T-cell (primary cell): Measurements from ENCODE around the gene PIK3R1. TPM values are rescaled to one million over a fixed set of nuclear protein-coding genes. Genes with fewer than 3 reads are reported as not detected.

Experiments
- ATAC-seq, 4 experiments: fragments of 200-7000 bp in 3 of 4; fragments of 150-1000 bp in 1 of 4; cut with Tn5 transposase; replicated peaks in 1 of 4; 1 replicate in 3 of 4; 2 replicates in 1 of 4; pipeline ENCODE4 v1.10.0; 2021; ENCODE audit warnings: moderate library complexity in 3 of 4, mild to moderate bottlenecking in 2 of 4, moderate number of reproducible peaks in 1 of 4
- CTCF ChIA-PET, 2 donors: fragments of 300-600 bp; sonication (Branson Sonifier 250); formaldehyde crosslinking; loops; one replicate each; lab custom pipeline; 2022; ENCODE audit warnings: antibody characterized with exemption in 2 of 2; lab: Charles Lee
- POLR2A ChIA-PET, 2 donors: fragments of 300-600 bp; sonication (Branson Sonifier 250); formaldehyde crosslinking; loops; one replicate each; lab custom pipeline; 2022; ENCODE audit warnings: antibody characterized with exemption in 2 of 2; lab: Charles Lee
- DNase-seq, 35 experiments: peaks; one replicate each; pipeline versions ENCODE4 v3.0.0 to v3.0.0-alpha.2; 2013 to 2023
- H3K27ac ChIP-seq: one replicate; pipeline ENCODE4 v1.5.1; 2013; ENCODE audit warnings: low read length
- H3K27me3 ChIP-seq, 2 experiments: replicated peaks in 1 of 2; 1 replicate in 1 of 2; 2 replicates in 1 of 2; pipeline versions ENCODE4 v1.6.1 to v1.7.0; 2013; ENCODE audit warnings: low read length in 1 of 2, mixed read lengths in 1 of 2; ENCODE audit not compliant: control insufficient read depth in 2 of 2, insufficient read depth in 2 of 2; ENCODE audit errors: extremely low read depth in 1 of 2
- H3K36me3 ChIP-seq, 2 donors: 1 replicate in 1 of 2; 2 replicates in 1 of 2; pipeline versions ENCODE4 v1.6.1 to v1.7.0; 2013; ENCODE audit warnings: low read length in 1 of 2; ENCODE audit not compliant: control insufficient read depth in 2 of 2, insufficient read depth in 1 of 2; ENCODE audit errors: extremely low read depth in 1 of 2
- H3K4me1 ChIP-seq, 2 experiments: 1 replicate in 1 of 2; 2 replicates in 1 of 2; pipeline versions ENCODE4 v1.6.1 to v1.7.0; 2013; ENCODE audit warnings: low read length in 2 of 2, mixed read lengths in 1 of 2; ENCODE audit not compliant: insufficient read depth in 2 of 2, control insufficient read depth in 1 of 2; ENCODE audit errors: extremely low read depth in 1 of 2
- H3K4me3 ChIP-seq, 2 donors: 1 replicate in 1 of 2; 2 replicates in 1 of 2; pipeline versions ENCODE4 v1.5.1 to v1.7.0; 2013; ENCODE audit warnings: mild to moderate bottlenecking in 2 of 2, low read length in 1 of 2, moderate library complexity in 1 of 2; ENCODE audit not compliant: control insufficient read depth in 1 of 2; ENCODE audit errors: extremely low read depth in 1 of 2
- H3K9me3 ChIP-seq: 2 replicates; pipeline ENCODE4 v1.7.0; 2013
- H3K27ac Mint-ChIP-seq, 2 donors: one replicate each; pipeline ENCODE4 v1.8.0; 2020 to 2021; ENCODE audit warnings: mild to moderate bottlenecking in 2 of 2, mixed read lengths in 2 of 2
- H3K27me3 Mint-ChIP-seq, 2 donors: one replicate each; pipeline ENCODE4 v1.8.0; 2021 to 2022; ENCODE audit warnings: mixed read lengths in 2 of 2
- H3K36me3 Mint-ChIP-seq: one replicate; pipeline ENCODE4 v1.8.0; 2021; ENCODE audit warnings: mixed read lengths
- H3K4me1 Mint-ChIP-seq, 3 donors: one replicate each; pipeline ENCODE4 v1.8.0; 2020 to 2022; ENCODE audit warnings: mixed read lengths in 3 of 3, mild to moderate bottlenecking in 1 of 3
- H3K4me3 Mint-ChIP-seq, 3 donors: one replicate each; pipeline ENCODE4 v1.8.0; 2020 to 2022; ENCODE audit warnings: mild to moderate bottlenecking in 3 of 3, mixed read lengths in 3 of 3, moderate library complexity in 3 of 3
- H3K9me3 Mint-ChIP-seq, 3 donors: one replicate each; pipeline ENCODE4 v1.8.0; 2020 to 2022; ENCODE audit warnings: mixed read lengths in 3 of 3
- WGBS: methylation state at CpG from one replicate; pipeline ENCODE4 v1.1.5; 2013; ENCODE audit warnings: missing lambda C conversion rate; ENCODE audit not compliant: insufficient coverage; 5-methylcytosine and 5-hydroxymethylcytosine counted together
- total RNA-seq, 35 experiments: library from RNA in 6 of 35; stranded (reverse) in 6 of 35; fragments of 120-200 nt in 1 of 35; gene quantifications; one replicate each; pipeline versions ENCODE4 v1.2.1 to v1.2.4 and lab custom pipeline; 2013 to 2026

The PIK3R1 gene
- total RNA-seq, 5 donors from 2014 or later (not counting 1 experiment from before 2014, with no cell fraction given) = 83.7 to 370 (median 105) TPM

GRCh38 chr5:68252673-68253623, 37.4 kb downstream of the PIK3R1 start:
- DNase-seq = peak in 25 of 35 experiments; percentile 10 to 71 (median 42)
- Mint-ChIP-seq H3K4me1 (peaks cover 90 to 96% (median 93%) of the 10 kb centered on the region in 3 donors), H3K36me3 (no peaks in the 10 kb centered on the region), H3K27me3 (no peaks in the 10 kb centered on the region), H3K4me3 (no peak overlapping the region), H3K9me3 (no peaks in the 10 kb centered on the region), H3K27ac (peak overlapping the region; percentile 84 to 95)
- H3K4me1 ChIP-seq = peaks cover 48 to 60% of the 10 kb centered on the region in 2 experiments
- H3K27me3 ChIP-seq = no peaks in the 10 kb centered on the region
- CTCF ChIA-PET = interaction anchor here (0.5 to 4.5 kb wide), 36 partner anchors 9 to 1946 kb away, joined by 3 to 35 read pairs (median 5); partner anchors contain the start of gene PIK3R1 (in 1 of the 2)
- WGBS = 56% methylated on average over 2 of the region's 6 CpGs
- H3K9me3 ChIP-seq = no peaks in the 10 kb centered on the region
- ATAC-seq = no peak
- POLR2A ChIA-PET = interaction anchor here (0.6 to 1.3 kb wide), 10 partner anchors 12 to 749 kb away, joined by 3 to 8 read pairs (median 3); partner anchors contain the start of gene PIK3R1 (in 1 of the 2)
- H3K27ac ChIP-seq = peak overlapping the region; percentile 58
- peaks cover 0 to 2% of the 10 kb centered on the region in 2 donors for H3K36me3 ChIP-seq
- H3K4me3 ChIP-seq = no peak overlapping the region

GRCh38 chr5:68253624-68254585, 38.3 kb downstream of the PIK3R1 start:
- no peak for DNase-seq
- ChIA-PET POLR2A (interaction anchor here (0.5 to 1.3 kb wide), 7 partner anchors 14 to 605 kb away, joined by 3 to 8 read pairs (median 3); partner anchors contain the start of gene PIK3R1 (in 1 of the 2)), CTCF (interaction anchor here (0.6 to 4.5 kb wide), 23 partner anchors 8 to 1947 kb away, joined by 3 to 35 read pairs (median 5); partner anchors contain the start of gene PIK3R1 (in 1 of the 2))
- Histone ChIP-seq H3K9me3 (no peaks in the 10 kb centered on the region), H3K4me3 (no peak overlapping the region), H3K27ac (peak overlapping the region; percentile 35), H3K36me3 (peaks cover 0 to 2% of the 10 kb centered on the region in 2 donors), H3K27me3 (no peaks in the 10 kb centered on the region), H3K4me1 (peaks cover 56 to 64% of the 10 kb centered on the region in 2 experiments)
- Mint-ChIP-seq H3K27me3 (no peaks in the 10 kb centered on the region), H3K36me3 (no peaks in the 10 kb centered on the region), H3K9me3 (no peaks in the 10 kb centered on the region), H3K4me1 (peaks cover 92 to 96% (median 96%) of the 10 kb centered on the region in 3 donors), H3K27ac (peak overlapping the region; percentile 84 to 95), H3K4me3 (peak overlapping the region in 1 of 3 donors; percentile 23)
- ATAC-seq = no peak
- WGBS = no CpG with 5 or more reads among the region's 6 CpGs

- H3K4me3 ChIP-seq = no peak overlapping the region
- no peaks in the 10 kb centered on the region for H3K9me3 ChIP-seq
- no peak for ATAC-seq
- H3K36me3 Mint-ChIP-seq = peaks cover 3% of the 10 kb centered on the region
- H3K27me3 ChIP-seq = no peaks in the 10 kb centered on the region
- peaks cover 0 to 2% of the 10 kb centered on the region in 2 donors for H3K36me3 ChIP-seq
- no peaks in the 10 kb centered on the region for H3K27me3 Mint-ChIP-seq
- peaks cover 90 to 96% (median 95%) of the 10 kb centered on the region in 3 donors for H3K4me1 Mint-ChIP-seq
- H3K9me3 Mint-ChIP-seq = no peaks in the 10 kb centered on the region
- WGBS = 67% methylated on average over 1 of the region's 1 CpG
- H3K27ac ChIP-seq = peak overlapping the region; percentile 65
- H3K27ac Mint-ChIP-seq = peak overlapping the region; percentile 84 to 95
- H3K4me1 ChIP-seq = peaks cover 59 to 60% of the 10 kb centered on the region in 2 experiments
- DNase-seq = no peak
- H3K4me3 Mint-ChIP-seq = peak overlapping the region in 2 of 3 donors; percentile 23 to 72
- POLR2A ChIA-PET = interaction anchor here (0.9 to 1.5 kb wide), 3 partner anchors 11 to 39 kb away, joined by 3 to 4 read pairs (median 4); partner anchors contain the start of gene PIK3R1 (in 2 of the 2)
- CTCF ChIA-PET = interaction anchor here (0.7 to 1.9 kb wide), 15 partner anchors 8 to 1177 kb away, joined by 3 to 19 read pairs (median 4); partner anchors contain the start of gene PIK3R1 (in 1 of the 2)
Observed at GRCh38 chr5:68254810-68255209, 39.3 kb downstream of the PIK3R1 start.

- no CpG with 5 or more reads among the region's 6 CpGs for WGBS
- H3K27me3 Mint-ChIP-seq = no peaks in the 10 kb centered on the region
- DNase-seq (peak in 17 of 35 experiments; percentile 11 to 71 (median 25)), ATAC-seq (peak; percentile 64 to 80 (median 78))
- Histone ChIP-seq H3K9me3 (no peaks in the 10 kb centered on the region), H3K27ac (peak overlapping the region; percentile 65), H3K4me1 (peaks cover 54 to 57% of the 10 kb centered on the region in 2 experiments), H3K27me3 (no peaks in the 10 kb centered on the region), H3K36me3 (peaks cover 0 to 2% of the 10 kb centered on the region in 2 donors), H3K4me3 (peak overlapping the region in 1 of 2 donors; percentile 19)
- peak overlapping the region; percentile 84 to 95 for H3K27ac Mint-ChIP-seq
- H3K4me3 Mint-ChIP-seq = peak overlapping the region; percentile 42 to 72 (median 66)
- H3K9me3 Mint-ChIP-seq = no peaks in the 10 kb centered on the region
- POLR2A ChIA-PET = interaction anchor here (0.9 to 1.5 kb wide), 3 partner anchors 12 to 40 kb away, joined by 3 to 4 read pairs (median 4); partner anchors contain the start of gene PIK3R1 (in 2 of the 2)
- H3K36me3 Mint-ChIP-seq = peaks cover 7% of the 10 kb centered on the region
- CTCF ChIA-PET = interaction anchor here (0.6 to 2.9 kb wide), 20 partner anchors 9 to 1177 kb away, joined by 3 to 19 read pairs (median 4); partner anchors contain the start of gene PIK3R1 (in 1 of the 2)
- H3K4me1 Mint-ChIP-seq = peaks cover 90 to 96% (median 95%) of the 10 kb centered on the region in 3 donors
Observed at GRCh38 chr5:68255305-68256120, 40.0 kb downstream of the PIK3R1 start.

GRCh38 chr5:68257210-68257609, 41.7 kb downstream of the PIK3R1 start:
- no peaks in the 10 kb centered on the region for H3K27me3 Mint-ChIP-seq
- WGBS = 100% methylated on average over 2 of the region's 3 CpGs
- Histone ChIP-seq H3K9me3 (no peaks in the 10 kb centered on the region), H3K27me3 (no peaks in the 10 kb centered on the region), H3K4me1 (peaks cover 42 to 46% of the 10 kb centered on the region in 2 experiments), H3K27ac (peak overlapping the region; percentile 65), H3K36me3 (peaks cover 0 to 2% of the 10 kb centered on the region in 2 donors), H3K4me3 (no peak overlapping the region)
- ATAC-seq = no peak
- H3K4me3 Mint-ChIP-seq = peak overlapping the region in 2 of 3 donors; percentile 41 to 47
- peaks cover 9% of the 10 kb centered on the region for H3K36me3 Mint-ChIP-seq
- peak overlapping the region; percentile 93 to 95 for H3K27ac Mint-ChIP-seq
- ChIA-PET CTCF (interaction anchor here (1.0 to 2.9 kb wide), 4 partner anchors 11 to 23 kb away, joined by 4 to 15 read pairs (median 8); no protein-coding TSS in a partner anchor), POLR2A (interaction anchor here in 1 of 2 donors (0.5 to 0.9 kb wide), 2 partner anchors 11 to 21 kb away, joined by 3 read pairs; no protein-coding TSS in a partner anchor)
- no peak for DNase-seq
- peaks cover 88 to 96% (median 96%) of the 10 kb centered on the region in 3 donors for H3K4me1 Mint-ChIP-seq
- H3K9me3 Mint-ChIP-seq = no peaks in the 10 kb centered on the region
